T-cell (primary cell): ENCODE results near the gene NDUFV1. TPM values are rescaled to one million over a fixed set of nuclear protein-coding genes. Genes with fewer than 3 reads are reported as not detected.

Source experiments
- ATAC-seq, 4 experiments: fragments of 200-7000 bp in 3 of 4; fragments of 150-1000 bp in 1 of 4; cut with Tn5 transposase; replicated peaks in 1 of 4; 1 replicate in 3 of 4; 2 replicates in 1 of 4; pipeline ENCODE4 v1.10.0; 2021; ENCODE audit warnings: moderate library complexity in 3 of 4, mild to moderate bottlenecking in 2 of 4, moderate number of reproducible peaks in 1 of 4
- CTCF ChIA-PET, 2 donors: fragments of 300-600 bp; sonication (Branson Sonifier 250); formaldehyde crosslinking; loops; one replicate each; lab custom pipeline; 2022; ENCODE audit warnings: antibody characterized with exemption in 2 of 2; lab: Charles Lee
- POLR2A ChIA-PET, 2 donors: fragments of 300-600 bp; sonication (Branson Sonifier 250); formaldehyde crosslinking; loops; one replicate each; lab custom pipeline; 2022; ENCODE audit warnings: antibody characterized with exemption in 2 of 2; lab: Charles Lee
- DNase-seq, 35 experiments: peaks; one replicate each; pipeline versions ENCODE4 v3.0.0 to v3.0.0-alpha.2; 2013 to 2023
- H3K27ac ChIP-seq: one replicate; pipeline ENCODE4 v1.5.1; 2013; ENCODE audit warnings: low read length
- H3K27me3 ChIP-seq, 2 experiments: replicated peaks in 1 of 2; 1 replicate in 1 of 2; 2 replicates in 1 of 2; pipeline versions ENCODE4 v1.6.1 to v1.7.0; 2013; ENCODE audit warnings: low read length in 1 of 2, mixed read lengths in 1 of 2; ENCODE audit not compliant: control insufficient read depth in 2 of 2, insufficient read depth in 2 of 2; ENCODE audit errors: extremely low read depth in 1 of 2
- H3K36me3 ChIP-seq, 2 donors: 1 replicate in 1 of 2; 2 replicates in 1 of 2; pipeline versions ENCODE4 v1.6.1 to v1.7.0; 2013; ENCODE audit warnings: low read length in 1 of 2; ENCODE audit not compliant: control insufficient read depth in 2 of 2, insufficient read depth in 1 of 2; ENCODE audit errors: extremely low read depth in 1 of 2
- H3K4me1 ChIP-seq, 2 experiments: 1 replicate in 1 of 2; 2 replicates in 1 of 2; pipeline versions ENCODE4 v1.6.1 to v1.7.0; 2013; ENCODE audit warnings: low read length in 2 of 2, mixed read lengths in 1 of 2; ENCODE audit not compliant: insufficient read depth in 2 of 2, control insufficient read depth in 1 of 2; ENCODE audit errors: extremely low read depth in 1 of 2
- H3K4me3 ChIP-seq, 2 donors: 1 replicate in 1 of 2; 2 replicates in 1 of 2; pipeline versions ENCODE4 v1.5.1 to v1.7.0; 2013; ENCODE audit warnings: mild to moderate bottlenecking in 2 of 2, low read length in 1 of 2, moderate library complexity in 1 of 2; ENCODE audit not compliant: control insufficient read depth in 1 of 2; ENCODE audit errors: extremely low read depth in 1 of 2
- H3K9me3 ChIP-seq: 2 replicates; pipeline ENCODE4 v1.7.0; 2013
- H3K27ac Mint-ChIP-seq, 2 donors: one replicate each; pipeline ENCODE4 v1.8.0; 2020 to 2021; ENCODE audit warnings: mild to moderate bottlenecking in 2 of 2, mixed read lengths in 2 of 2
- H3K27me3 Mint-ChIP-seq, 2 donors: one replicate each; pipeline ENCODE4 v1.8.0; 2021 to 2022; ENCODE audit warnings: mixed read lengths in 2 of 2
- H3K36me3 Mint-ChIP-seq: one replicate; pipeline ENCODE4 v1.8.0; 2021; ENCODE audit warnings: mixed read lengths
- H3K4me1 Mint-ChIP-seq, 3 donors: one replicate each; pipeline ENCODE4 v1.8.0; 2020 to 2022; ENCODE audit warnings: mixed read lengths in 3 of 3, mild to moderate bottlenecking in 1 of 3
- H3K4me3 Mint-ChIP-seq, 3 donors: one replicate each; pipeline ENCODE4 v1.8.0; 2020 to 2022; ENCODE audit warnings: mild to moderate bottlenecking in 3 of 3, mixed read lengths in 3 of 3, moderate library complexity in 3 of 3
- H3K9me3 Mint-ChIP-seq, 3 donors: one replicate each; pipeline ENCODE4 v1.8.0; 2020 to 2022; ENCODE audit warnings: mixed read lengths in 3 of 3
- WGBS: methylation state at CpG from one replicate; pipeline ENCODE4 v1.1.5; 2013; ENCODE audit warnings: missing lambda C conversion rate; ENCODE audit not compliant: insufficient coverage; 5-methylcytosine and 5-hydroxymethylcytosine counted together
- total RNA-seq, 35 experiments: library from RNA in 6 of 35; stranded (reverse) in 6 of 35; fragments of 120-200 nt in 1 of 35; gene quantifications; one replicate each; pipeline versions ENCODE4 v1.2.1 to v1.2.4 and lab custom pipeline; 2013 to 2026

Gene NDUFV1
- total RNA-seq, 5 donors from 2014 or later (not counting 1 experiment from before 2014, with no cell fraction given), result 199 to 250 (median 238) TPM

- Mint-ChIP-seq H3K27ac (no peak overlapping the region), H3K36me3 (no peaks in the 10 kb centered on the region), H3K4me1 (peaks cover 19 to 38% (median 31%) of the 10 kb centered on the region in 3 donors), H3K4me3 (no peak overlapping the region), H3K9me3 (no peaks in the 10 kb centered on the region), H3K27me3 (no peaks in the 10 kb centered on the region)
- CTCF ChIA-PET, result no interaction called here
- POLR2A ChIA-PET, result interaction anchor here in 1 of 2 donors (0.6 kb wide), 1 partner anchor 70 kb away, joined by 3 read pairs; no protein-coding TSS in a partner anchor
- WGBS, result 93% methylated on average over 11 of the region's 22 CpGs
- ATAC-seq (no peak), DNase-seq (no peak)
- Histone ChIP-seq H3K36me3 (no peaks in the 10 kb centered on the region), H3K4me1 (peaks cover 2 to 48% of the 10 kb centered on the region in 2 experiments), H3K4me3 (no peak overlapping the region), H3K9me3 (no peaks in the 10 kb centered on the region), H3K27ac (no peak overlapping the region), H3K27me3 (peaks cover 0 to 36% of the 10 kb centered on the region in 2 experiments)
Observed at GRCh38 chr11:67644472-67645418, 38.0 kb downstream of the NDUFV1 start.

DNA sequence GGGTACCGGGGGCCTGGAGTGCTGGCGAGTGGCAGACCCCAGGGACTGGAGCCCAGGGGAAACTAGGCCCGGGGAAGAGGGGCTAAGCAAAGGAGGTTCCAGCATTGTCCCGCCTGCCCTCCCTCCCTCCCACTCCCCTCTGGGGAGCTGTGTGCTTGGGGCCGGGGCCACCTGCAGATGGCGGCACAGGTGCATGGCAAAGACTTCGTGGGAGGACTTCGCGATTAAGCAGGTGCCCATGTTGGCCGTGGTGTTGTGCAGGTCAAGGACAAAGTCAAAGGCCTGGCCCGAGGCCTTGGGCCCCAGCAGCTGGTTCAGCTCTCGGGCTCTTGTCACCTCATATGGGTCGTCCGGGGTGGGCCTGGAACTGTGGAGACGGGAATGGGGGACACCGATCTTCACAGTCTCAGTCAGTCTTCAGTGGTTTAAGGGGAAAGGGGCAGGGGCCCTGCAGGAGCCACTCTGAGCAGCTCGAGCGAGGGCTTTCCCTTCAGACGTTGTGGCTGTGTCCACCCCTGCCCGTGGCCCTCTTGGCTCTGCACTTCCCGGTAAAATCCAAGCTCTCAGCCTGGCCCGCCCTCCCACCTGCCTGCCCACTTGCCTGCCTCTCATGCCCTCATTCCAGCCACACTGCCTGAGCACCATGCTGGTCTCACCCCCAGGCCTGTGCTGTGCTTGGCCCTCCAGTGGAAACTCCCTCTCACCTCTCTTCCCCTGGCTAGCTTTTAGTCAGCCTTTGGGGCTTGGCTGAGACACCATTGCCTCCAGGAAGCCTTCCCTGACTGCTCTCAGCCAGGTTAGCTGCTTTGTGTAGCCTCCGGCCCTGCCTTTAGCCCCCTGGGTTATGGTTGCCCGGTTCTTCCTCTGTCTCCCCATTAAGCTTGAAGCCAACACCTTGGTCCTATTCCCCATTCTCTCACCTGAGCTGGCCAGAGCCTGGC is 39.1 kb downstream of the NDUFV1 start:
- H3K4me1 Mint-ChIP-seq, result peaks cover 26 to 46% (median 41%) of the 10 kb centered on the region in 3 donors
- 95% methylated on average over 14 of the region's 24 CpGs for WGBS
- ATAC-seq, result no peak

GRCh38 chr11:67646535-67647336 is 40.0 kb downstream of the NDUFV1 start:
- 6% methylated on average over 24 of the region's 24 CpGs for WGBS
- no peak overlapping the region for H3K4me3 ChIP-seq

More for the DNA sequence above, 39.1 kb downstream of the NDUFV1 start:
- POLR2A ChIA-PET, result interaction anchor here in 1 of 2 donors (0.6 kb wide), 2 partner anchors 69 to 1029 kb away, joined by 3 read pairs; partner anchors contain the start of gene RBM14
- H3K27me3 ChIP-seq, result peaks cover 0 to 26% of the 10 kb centered on the region in 2 experiments
- no peak overlapping the region for H3K4me3 ChIP-seq
- DNase-seq, result no peak
- H3K4me3 Mint-ChIP-seq, result peak overlapping the region in 2 of 3 donors; percentile 51 to 61
- H3K27ac Mint-ChIP-seq, result peak overlapping the region; percentile 13 to 71
- H3K27me3 Mint-ChIP-seq, result no peaks in the 10 kb centered on the region
- no peaks in the 10 kb centered on the region for H3K36me3 Mint-ChIP-seq
- peaks cover 2 to 49% of the 10 kb centered on the region in 2 experiments for H3K4me1 ChIP-seq
- H3K9me3 ChIP-seq, result no peaks in the 10 kb centered on the region
- CTCF ChIA-PET, result interaction anchor here (0.5 to 0.7 kb wide), 2 partner anchors 15 to 16 kb away, joined by 5 read pairs; no protein-coding TSS in a partner anchor
- no peaks in the 10 kb centered on the region for H3K36me3 ChIP-seq
- H3K9me3 Mint-ChIP-seq, result no peaks in the 10 kb centered on the region
- no peak overlapping the region for H3K27ac ChIP-seq

DNA sequence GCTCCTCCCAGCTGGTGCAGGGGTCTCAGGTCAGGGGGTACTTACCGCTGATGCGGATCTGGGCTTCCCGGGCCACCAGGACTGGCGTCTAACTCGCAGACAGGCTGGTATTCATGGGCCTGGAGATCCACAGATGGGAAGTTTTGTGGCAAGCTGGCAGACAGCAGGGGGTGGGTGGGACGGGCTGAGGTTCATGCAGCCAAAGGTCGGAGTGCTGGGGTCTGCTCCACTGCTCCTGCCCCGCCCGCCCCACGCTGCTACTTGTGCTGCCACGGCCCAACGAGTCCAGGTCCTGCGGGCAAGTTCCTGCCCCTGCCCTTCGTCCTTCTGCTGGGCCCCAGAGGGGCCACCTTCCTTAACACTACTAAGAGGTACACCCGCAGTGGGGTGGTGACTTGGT is 40.7 kb downstream of the NDUFV1 start:
- Mint-ChIP-seq H3K4me1 (peaks cover 26 to 46% (median 41%) of the 10 kb centered on the region in 3 donors), H3K27ac (no peak overlapping the region)

More at GRCh38 chr11:67646535-67647336, 40.0 kb downstream of the NDUFV1 start:
- Mint-ChIP-seq H3K9me3 (no peaks in the 10 kb centered on the region), H3K36me3 (no peaks in the 10 kb centered on the region), H3K27ac (peak overlapping the region; percentile 13 to 71), H3K4me1 (peaks cover 26 to 46% (median 41%) of the 10 kb centered on the region in 3 donors), H3K27me3 (no peaks in the 10 kb centered on the region), H3K4me3 (peak overlapping the region; percentile 39 to 61 (median 51))
- POLR2A ChIA-PET, result no interaction called here
- ATAC-seq (peak in 3 of 4 experiments; percentile 14 to 51 (median 35)), DNase-seq (peak in 23 of 35 experiments; percentile 18 to 52 (median 25))
- Histone ChIP-seq H3K27ac (no peak overlapping the region), H3K27me3 (peaks cover 0 to 20% of the 10 kb centered on the region in 2 experiments), H3K4me1 (peaks cover 2 to 51% of the 10 kb centered on the region in 2 experiments), H3K9me3 (no peaks in the 10 kb centered on the region), H3K36me3 (no peaks in the 10 kb centered on the region)
- CTCF ChIA-PET, result interaction anchor here (0.5 to 1.5 kb wide), 2 partner anchors 11 to 14 kb away, joined by 3 to 5 read pairs; no protein-coding TSS in a partner anchor

GRCh38 chr11:67648140-67648795 is 41.5 kb downstream of the NDUFV1 start:
- Histone ChIP-seq H3K27me3 (peaks cover 0 to 15% of the 10 kb centered on the region in 2 experiments), H3K9me3 (no peaks in the 10 kb centered on the region), H3K4me1 (peaks cover 2 to 51% of the 10 kb centered on the region in 2 experiments), H3K4me3 (no peak overlapping the region), H3K36me3 (no peaks in the 10 kb centered on the region), H3K27ac (no peak overlapping the region)
- no peaks in the 10 kb centered on the region for H3K36me3 Mint-ChIP-seq
- ChIA-PET CTCF (interaction anchor here in 1 of 2 donors (1.0 to 1.5 kb wide), 2 partner anchors 9 kb away, joined by 3 to 4 read pairs; no protein-coding TSS in a partner anchor), POLR2A (interaction anchor here in 1 of 2 donors (0.9 kb wide), 1 partner anchor 12 kb away, joined by 3 read pairs; no protein-coding TSS in a partner anchor)
- peak overlapping the region in 1 of 3 donors; percentile 37 for H3K4me3 Mint-ChIP-seq
- H3K9me3 Mint-ChIP-seq, result no peaks in the 10 kb centered on the region
- WGBS, result 67% methylated on average over 8 of the region's 12 CpGs
- ATAC-seq (peak; percentile 77 to 92 (median 82)), DNase-seq (peak in 33 of 35 experiments; percentile 14 to 70 (median 53))
- H3K4me1 Mint-ChIP-seq, result peaks cover 26 to 46% (median 41%) of the 10 kb centered on the region in 3 donors
- no peaks in the 10 kb centered on the region for H3K27me3 Mint-ChIP-seq
- no peak overlapping the region for H3K27ac Mint-ChIP-seq

More for the DNA sequence above, 40.7 kb downstream of the NDUFV1 start:
- DNase-seq, result no peak
- Histone ChIP-seq H3K36me3 (no peaks in the 10 kb centered on the region), H3K9me3 (no peaks in the 10 kb centered on the region), H3K27me3 (peaks cover 0 to 17% of the 10 kb centered on the region in 2 experiments), H3K4me1 (peaks cover 2 to 51% of the 10 kb centered on the region in 2 experiments), H3K4me3 (no peak overlapping the region), H3K27ac (no peak overlapping the region)
- ChIA-PET POLR2A (no interaction called here), CTCF (interaction anchor here in 1 of 2 donors (1.5 kb wide), 1 partner anchor 10 kb away, joined by 3 read pairs; no protein-coding TSS in a partner anchor)
- Mint-ChIP-seq H3K4me3 (peak overlapping the region in 1 of 3 donors; percentile 37), H3K36me3 (no peaks in the 10 kb centered on the region), H3K27me3 (no peaks in the 10 kb centered on the region), H3K9me3 (no peaks in the 10 kb centered on the region)
- WGBS, result 81% methylated on average over 6 of the region's 15 CpGs
- ATAC-seq, result no peak
